ENCODE results near the gene ATP1B1. TPM values are rescaled to one million over a fixed set of nuclear protein-coding genes. Genes with fewer than 3 reads are reported as not detected.

ATP1B1 gene
- total RNA-seq, 1 experiment from 2014 or later, result 626 TPM

- CTCF ChIA-PET, result interaction anchor here (0.7 to 1.6 kb wide), 4 partner anchors 195 to 513 kb away, joined by 4 to 5 read pairs (median 4); no protein-coding TSS in a partner anchor
- H3K36me3 Mint-ChIP-seq (ENCODE audit: insufficient read depth, unreplicated experiment), result peaks cover 99% of the 10 kb centered on the region
- no peaks in the 10 kb centered on the region for H3K9me3 Mint-ChIP-seq (ENCODE audit: low read depth, unreplicated experiment)
- BruUV-seq (replicated peaks), result no TSS peak
- intact Hi-C loops (cut with micrococcal nuclease; ENCODE audit: unreplicated experiment), result loop anchor here (1.0 to 2.0 kb wide), 2 partner anchors 33 to 232 kb away; no protein-coding TSS in a partner anchor
- peak overlapping the region; percentile 60 for H3K4me3 Mint-ChIP-seq (ENCODE audit: low read depth, unreplicated experiment)
- no peaks in the 10 kb centered on the region for H3K27me3 Mint-ChIP-seq (ENCODE audit: unreplicated experiment)
- TF ChIP-seq, protein P1, sequence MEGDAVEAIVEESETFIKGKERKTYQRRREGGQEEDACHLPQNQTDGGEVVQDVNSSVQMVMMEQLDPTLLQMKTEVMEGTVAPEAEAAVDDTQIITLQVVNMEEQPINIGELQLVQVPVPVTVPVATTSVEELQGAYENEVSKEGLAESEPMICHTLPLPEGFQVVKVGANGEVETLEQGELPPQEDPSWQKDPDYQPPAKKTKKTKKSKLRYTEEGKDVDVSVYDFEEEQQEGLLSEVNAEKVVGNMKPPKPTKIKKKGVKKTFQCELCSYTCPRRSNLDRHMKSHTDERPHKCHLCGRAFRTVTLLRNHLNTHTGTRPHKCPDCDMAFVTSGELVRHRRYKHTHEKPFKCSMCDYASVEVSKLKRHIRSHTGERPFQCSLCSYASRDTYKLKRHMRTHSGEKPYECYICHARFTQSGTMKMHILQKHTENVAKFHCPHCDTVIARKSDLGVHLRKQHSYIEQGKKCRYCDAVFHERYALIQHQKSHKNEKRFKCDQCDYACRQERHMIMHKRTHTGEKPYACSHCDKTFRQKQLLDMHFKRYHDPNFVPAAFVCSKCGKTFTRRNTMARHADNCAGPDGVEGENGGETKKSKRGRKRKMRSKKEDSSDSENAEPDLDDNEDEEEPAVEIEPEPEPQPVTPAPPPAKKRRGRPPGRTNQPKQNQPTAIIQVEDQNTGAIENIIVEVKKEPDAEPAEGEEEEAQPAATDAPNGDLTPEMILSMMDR (IDR thresholded peaks at IDR 0.05; ENCODE audit: unreplicated experiment), result no peak
- H3K27ac Mint-ChIP-seq (ENCODE audit: unreplicated experiment), result peak overlapping the region; percentile 99
- peaks cover 93% of the 10 kb centered on the region for H3K4me1 Mint-ChIP-seq (ENCODE audit: low read depth, unreplicated experiment)
- peak; percentile 96 for DNase-seq
Measured at GRCh38 chr1:169115891-169116585, 9.5 kb downstream of the ATP1B1 start.

DNA sequence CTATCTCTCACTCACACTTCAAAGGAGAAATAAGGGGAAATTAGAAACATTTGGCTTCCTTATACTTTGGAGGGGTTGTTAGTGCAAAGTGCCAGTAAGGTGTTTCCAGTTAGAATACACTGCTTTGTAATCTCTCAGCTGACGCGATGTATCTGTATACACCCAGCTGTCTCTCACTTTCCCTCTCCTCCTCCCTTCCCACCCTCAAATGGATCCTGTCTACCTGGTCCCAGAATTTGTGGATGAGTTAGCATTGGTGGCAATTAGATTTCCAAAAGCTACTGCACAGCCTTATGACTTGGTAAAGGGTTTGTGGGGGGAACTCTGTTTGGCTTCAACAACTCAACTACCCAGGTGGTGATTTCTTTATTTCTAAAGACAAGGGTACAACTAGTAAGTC, 10.5 kb downstream of the ATP1B1 start:
- CTCF ChIA-PET, result interaction anchor here (0.7 to 1.4 kb wide), 4 partner anchors 210 to 514 kb away, joined by 3 to 4 read pairs (median 4); no protein-coding TSS in a partner anchor

DNA sequence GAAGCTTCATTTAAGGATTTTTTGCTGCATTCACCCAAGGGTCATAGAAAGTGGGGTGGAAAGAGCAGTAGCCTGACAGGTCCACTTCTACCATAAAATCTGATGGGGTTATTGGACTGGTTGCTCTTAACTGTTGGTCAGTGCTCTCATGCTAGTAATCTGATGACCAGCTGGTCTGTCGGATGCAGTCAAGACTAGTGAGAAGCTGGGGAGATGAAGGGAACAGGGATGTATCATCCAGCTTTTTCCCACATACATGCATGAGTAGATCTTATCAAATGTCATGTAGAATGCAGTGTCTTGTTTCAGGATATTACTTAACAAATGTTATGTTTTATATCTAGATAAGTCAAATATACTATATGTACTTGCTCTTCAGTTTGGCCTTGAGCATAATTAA, 11.1 kb downstream of the ATP1B1 start:
- CTCF ChIA-PET, result interaction anchor here (0.6 to 1.4 kb wide), 5 partner anchors 15 to 514 kb away, joined by 3 to 8 read pairs (median 3); no protein-coding TSS in a partner anchor
- Mint-ChIP-seq H3K4me1 (ENCODE audit: low read depth, unreplicated experiment) (peaks cover 93% of the 10 kb centered on the region), H3K4me3 (ENCODE audit: low read depth, unreplicated experiment) (peak overlapping the region; percentile 60), H3K9me3 (ENCODE audit: low read depth, unreplicated experiment) (no peaks in the 10 kb centered on the region), H3K27ac (ENCODE audit: unreplicated experiment) (peak overlapping the region; percentile 99), H3K36me3 (ENCODE audit: insufficient read depth, unreplicated experiment) (peaks cover 99% of the 10 kb centered on the region), H3K27me3 (ENCODE audit: unreplicated experiment) (no peaks in the 10 kb centered on the region)
- TF ChIP-seq, protein P1 (IDR thresholded peaks at IDR 0.05; ENCODE audit: unreplicated experiment), result no peak
- no peak for DNase-seq
- intact Hi-C loops (cut with micrococcal nuclease; ENCODE audit: unreplicated experiment), result loop anchor here (2.0 kb wide), 1 partner anchor 31 kb away; no protein-coding TSS in a partner anchor
- BruUV-seq (replicated peaks), result no TSS peak

More for the DNA sequence above, 10.5 kb downstream of the ATP1B1 start:
- TF ChIP-seq, protein P1 (IDR thresholded peaks at IDR 0.05; ENCODE audit: unreplicated experiment), result no peak
- DNase-seq, result no peak
- Mint-ChIP-seq H3K27ac (ENCODE audit: unreplicated experiment) (peak overlapping the region; percentile 99), H3K4me1 (ENCODE audit: low read depth, unreplicated experiment) (peaks cover 93% of the 10 kb centered on the region), H3K4me3 (ENCODE audit: low read depth, unreplicated experiment) (peak overlapping the region; percentile 60), H3K36me3 (ENCODE audit: insufficient read depth, unreplicated experiment) (peaks cover 99% of the 10 kb centered on the region), H3K9me3 (ENCODE audit: low read depth, unreplicated experiment) (no peaks in the 10 kb centered on the region), H3K27me3 (ENCODE audit: unreplicated experiment) (no peaks in the 10 kb centered on the region)
- no TSS peak for BruUV-seq (replicated peaks)
- intact Hi-C loops (cut with micrococcal nuclease; ENCODE audit: unreplicated experiment), result loop anchor here (2.0 kb wide), 1 partner anchor 32 kb away; no protein-coding TSS in a partner anchor

DNA sequence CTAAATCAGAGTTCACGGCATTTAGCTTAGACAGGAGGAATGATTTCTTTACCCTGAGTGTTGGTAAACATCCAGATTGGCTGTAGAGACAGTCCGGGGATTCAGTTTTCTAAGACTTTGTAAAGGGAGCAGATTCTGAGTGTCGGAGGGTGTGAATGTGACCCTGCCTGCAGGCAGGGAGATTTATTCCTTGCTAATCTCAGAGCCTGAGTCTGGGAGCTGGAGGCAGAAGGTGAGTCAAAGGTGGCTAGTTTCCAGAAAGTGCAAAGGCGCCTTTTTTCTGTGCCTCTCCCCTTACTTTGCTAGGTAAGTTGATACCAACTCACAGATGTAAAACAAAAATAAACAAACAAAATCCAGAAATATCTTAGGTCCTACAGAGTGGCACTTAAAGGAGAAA, 11.7 kb downstream of the ATP1B1 start:
- peaks cover 99% of the 10 kb centered on the region for H3K36me3 Mint-ChIP-seq (ENCODE audit: insufficient read depth, unreplicated experiment)
- H3K9me3 Mint-ChIP-seq (ENCODE audit: low read depth, unreplicated experiment), result no peaks in the 10 kb centered on the region
- H3K4me3 Mint-ChIP-seq (ENCODE audit: low read depth, unreplicated experiment), result peak overlapping the region; percentile 60
- CTCF ChIA-PET, result interaction anchor here (1.2 to 1.4 kb wide), 2 partner anchors 14 to 515 kb away, joined by 4 to 8 read pairs; no protein-coding TSS in a partner anchor
- peak overlapping the region; percentile 99 for H3K27ac Mint-ChIP-seq (ENCODE audit: unreplicated experiment)
- BruUV-seq (replicated peaks), result no TSS peak
- TF ChIP-seq, protein P1 (IDR thresholded peaks at IDR 0.05; ENCODE audit: unreplicated experiment), result no peak
- no peak for DNase-seq
- intact Hi-C loops (cut with micrococcal nuclease; ENCODE audit: unreplicated experiment), result no loop called here
- H3K4me1 Mint-ChIP-seq (ENCODE audit: low read depth, unreplicated experiment), result peaks cover 95% of the 10 kb centered on the region
- H3K27me3 Mint-ChIP-seq (ENCODE audit: unreplicated experiment), result no peaks in the 10 kb centered on the region

All from Calu3 (cell line).